Suppressor macrophage treated with lipopolysaccharide for 4 hours (primary cell): Measurements from ENCODE around the gene PTPRO.

Experiments used
- DNase-seq: peaks from one replicate; pipeline ENCODE4 v3.0.0-alpha.2; 2020

The PTPRO gene

GRCh38 chr12:15322164-15323061, at the start of gene PTPRO:
Gene PTPRO (plus strand): TSS chr12:15322508.
- no peak for DNase-seq

GRCh38 chr12:15273896-15274295, 48.4 kb upstream of the PTPRO start:
- no peak for DNase-seq

GRCh38 chr12:15274561-15274967, 47.7 kb upstream of the PTPRO start:
- no peak for DNase-seq

DNA sequence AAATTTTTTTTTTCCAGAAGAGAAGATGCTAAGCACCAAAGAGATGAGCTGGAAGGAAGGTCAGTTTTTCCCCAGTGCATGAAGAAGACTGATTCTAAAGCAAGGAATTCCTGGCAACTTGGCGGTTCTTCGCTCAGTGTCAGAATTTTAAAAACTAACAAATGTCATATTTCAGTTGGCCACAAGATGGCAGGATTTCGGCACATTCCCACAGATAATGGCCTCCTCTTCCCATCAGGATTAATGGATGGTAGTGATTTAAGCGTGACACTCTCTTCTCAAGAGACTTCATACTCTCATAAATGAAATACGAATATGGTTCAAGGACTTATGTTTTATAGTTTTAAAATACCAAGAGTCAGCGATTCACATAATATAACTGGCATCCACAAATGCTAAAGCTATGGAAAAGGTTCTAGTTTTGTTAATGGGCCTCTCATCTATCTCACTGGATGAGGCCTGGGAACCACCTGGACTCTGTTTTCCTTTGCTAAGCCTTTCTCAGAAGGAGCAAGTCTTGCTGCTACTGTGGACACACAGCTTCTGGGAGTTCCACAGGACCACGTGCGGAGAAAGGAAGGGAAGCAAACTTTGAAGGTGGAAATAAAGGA, 46.1 kb upstream of the PTPRO start:
- DNase-seq, result peak; percentile 46

- DNase-seq, result no peak
These were observed 43.3 kb upstream of the PTPRO start for GRCh38 chr12:15278816-15279658.

- no peak for DNase-seq
These were observed 41.4 kb upstream of the PTPRO start for GRCh38 chr12:15280930-15281329.

DNA sequence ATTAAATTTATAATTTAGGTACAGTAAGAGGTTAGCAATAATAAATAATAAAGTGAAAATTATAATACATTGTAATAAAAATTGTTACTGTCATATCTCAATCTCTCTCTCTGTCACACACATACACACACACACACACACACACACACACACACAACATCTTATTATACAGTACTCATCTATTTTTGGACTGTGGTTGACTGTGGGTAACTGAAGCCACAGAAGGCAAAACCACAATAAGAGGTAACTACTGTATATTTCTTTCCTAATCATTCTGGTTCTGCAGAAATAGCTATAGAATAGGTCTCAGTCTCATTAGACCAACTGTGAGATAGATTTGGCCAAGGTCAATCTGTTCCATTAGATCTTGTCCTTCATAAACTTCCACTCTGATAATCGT, 33.1 kb upstream of the PTPRO start:
- DNase-seq, result no peak

GRCh38 chr12:15293731-15294130, 28.6 kb upstream of the PTPRO start:
- no peak for DNase-seq

- DNase-seq, result no peak
These were observed 22.4 kb upstream of the PTPRO start for GRCh38 chr12:15299947-15300346.

DNA sequence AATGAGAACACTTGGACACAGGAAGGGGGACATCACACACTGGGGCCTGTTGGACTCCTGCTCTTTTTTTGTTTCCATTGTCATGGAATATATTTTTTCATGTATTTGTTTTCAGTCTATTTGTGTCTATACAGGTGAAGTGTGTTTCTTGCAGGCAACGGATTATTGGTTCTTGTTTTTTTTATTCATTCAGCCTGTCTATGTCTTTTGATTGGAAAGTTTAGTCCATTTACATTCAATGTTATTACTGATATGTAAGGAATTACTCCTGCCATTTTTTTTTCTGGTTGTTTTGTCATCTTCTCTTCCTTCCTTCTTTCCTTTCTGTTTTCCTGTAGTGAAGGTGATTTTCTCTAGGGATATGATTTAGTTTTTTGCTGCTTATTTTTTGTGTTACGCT, 18.0 kb upstream of the PTPRO start:
- DNase-seq, result no peak

GRCh38 chr12:15306605-15307004, 15.7 kb upstream of the PTPRO start:
- no peak for DNase-seq

- DNase-seq, result no peak
These were observed 15.2 kb upstream of the PTPRO start for GRCh38 chr12:15307079-15307478.

- no peak for DNase-seq
These were observed 3.5 kb upstream of the PTPRO start for GRCh38 chr12:15318841-15319240.

DNA sequence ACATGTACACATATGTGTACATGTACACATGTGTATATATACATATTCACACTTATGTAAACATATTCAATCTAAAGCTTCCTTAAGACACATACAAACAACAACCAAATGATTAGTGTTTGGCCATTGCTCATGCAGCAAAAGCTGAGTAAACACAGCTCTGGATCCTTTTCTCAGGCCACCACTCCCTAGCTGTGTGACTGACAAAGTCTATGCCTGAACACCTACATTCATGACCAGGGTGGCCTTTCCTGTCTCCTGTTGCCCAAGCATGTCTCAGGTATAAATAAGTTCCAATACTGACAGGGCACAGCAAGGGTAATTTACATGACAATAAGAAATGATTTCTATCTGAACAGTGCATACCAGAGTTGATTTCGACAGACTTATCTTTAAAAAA, 1.4 kb upstream of the PTPRO start:
- DNase-seq, result no peak

DNA sequence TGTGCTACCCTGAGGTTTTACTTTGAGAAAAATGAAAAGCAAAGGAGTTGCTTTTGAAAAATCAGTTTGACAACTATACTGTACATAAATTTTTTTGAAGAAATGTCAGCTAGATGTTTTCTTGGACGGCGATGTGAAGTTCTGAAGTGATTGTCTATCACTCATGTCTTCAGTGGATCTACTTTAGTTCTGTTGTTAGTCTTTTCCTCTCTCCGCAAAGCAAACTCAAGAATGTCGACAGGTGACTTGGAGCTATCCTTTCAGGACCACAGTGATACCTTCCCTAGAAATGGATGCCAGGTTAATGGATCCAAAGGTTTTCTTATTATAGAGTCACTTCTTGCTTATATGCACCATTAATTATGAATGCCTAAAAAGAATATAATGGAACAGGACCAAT, 1.2 kb downstream of the PTPRO start:
- DNase-seq, result no peak

DNA sequence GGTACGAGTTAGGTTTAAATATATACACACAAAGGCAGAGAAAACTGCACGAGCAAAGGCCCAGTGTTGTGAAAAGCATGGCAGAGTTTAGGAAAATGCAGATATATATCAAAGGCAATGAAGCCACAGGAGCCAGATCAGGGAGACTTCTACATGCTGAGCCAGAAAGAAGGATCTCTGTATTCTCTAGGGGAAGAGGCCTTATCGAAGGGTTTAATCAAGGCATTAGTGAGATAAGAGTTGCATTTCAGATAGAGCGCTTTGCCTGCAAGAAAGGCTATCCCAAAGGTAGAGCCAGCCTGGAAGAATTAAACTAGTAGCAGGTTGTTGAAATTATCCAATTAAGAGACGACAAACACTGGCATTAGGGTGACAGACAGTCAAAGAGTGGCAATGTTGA, 7.6 kb downstream of the PTPRO start:
- no peak for DNase-seq

DNA sequence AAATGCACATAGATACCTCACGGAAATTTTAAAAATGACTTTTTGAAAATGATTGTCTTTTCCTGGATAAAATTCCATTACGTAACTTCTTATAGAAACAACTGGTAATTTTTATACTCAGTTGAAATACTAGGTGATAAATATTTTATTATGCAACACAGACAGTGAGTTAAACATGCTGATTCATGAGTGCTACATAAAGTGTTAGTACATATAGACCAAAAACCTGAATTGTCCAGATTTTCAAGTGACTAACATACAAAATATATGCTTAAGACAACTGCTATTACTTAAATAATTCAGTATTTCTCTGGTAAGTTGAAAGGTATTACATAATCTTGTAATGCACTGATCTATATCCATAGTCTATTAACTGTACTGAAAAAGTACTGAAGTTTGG, 11.9 kb downstream of the PTPRO start:
- no peak for DNase-seq

DNA sequence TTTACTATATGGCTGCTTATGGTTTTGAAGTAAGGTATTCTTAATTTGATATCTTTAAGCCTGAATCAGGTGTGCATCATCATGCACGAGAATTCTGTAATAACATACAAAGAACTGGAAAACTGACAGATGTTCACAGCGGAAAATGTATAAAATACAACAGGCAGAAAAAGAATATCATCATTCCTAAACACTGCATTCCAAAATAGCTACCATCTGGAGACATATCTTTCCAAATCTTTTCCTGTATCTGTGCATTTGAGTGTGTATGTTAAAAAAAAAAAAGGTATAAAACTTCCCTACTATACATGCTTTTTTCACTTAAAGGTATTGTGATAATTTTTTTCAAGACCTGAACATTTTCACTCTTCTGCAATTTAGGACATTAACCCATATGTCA, 13.7 kb downstream of the PTPRO start:
- no peak for DNase-seq

GRCh38 chr12:15336768-15337553, 14.7 kb downstream of the PTPRO start:
- DNase-seq, result no peak

DNA sequence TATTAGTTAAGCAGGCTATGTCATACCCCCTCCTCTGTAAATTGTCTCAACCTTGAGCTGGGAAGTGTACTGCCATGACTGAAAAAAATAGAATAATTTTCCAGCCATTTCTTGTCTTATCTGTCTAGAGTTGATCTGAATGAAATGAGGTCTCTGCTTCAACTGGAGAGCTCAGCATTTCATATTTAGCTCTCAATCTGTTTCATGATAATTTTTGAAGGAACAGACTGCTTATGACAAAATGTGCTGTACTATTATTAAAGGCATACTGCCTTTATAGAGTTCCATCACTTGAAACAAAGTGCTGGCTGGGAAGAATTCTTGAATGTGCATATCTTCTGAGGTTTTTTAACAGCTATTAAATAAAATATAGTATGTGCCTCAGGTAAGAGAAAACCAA, 19.1 kb downstream of the PTPRO start:
- no peak for DNase-seq

- DNase-seq, result no peak
These were observed 22.3 kb downstream of the PTPRO start for GRCh38 chr12:15344561-15344960.

GRCh38 chr12:15346488-15346887, 24.2 kb downstream of the PTPRO start:
- DNase-seq, result no peak

GRCh38 chr12:15350643-15351042, 28.3 kb downstream of the PTPRO start:
- no peak for DNase-seq
